NCI-H1417 (cell line): Measurements from ENCODE around the gene ZNF775.

Experiments used
- DNase-seq, 3 experiments: peaks; one replicate each; lab custom pipeline; 2025; lab: John Stamatoyannopoulos, UW

The ZNF775 gene

DNA sequence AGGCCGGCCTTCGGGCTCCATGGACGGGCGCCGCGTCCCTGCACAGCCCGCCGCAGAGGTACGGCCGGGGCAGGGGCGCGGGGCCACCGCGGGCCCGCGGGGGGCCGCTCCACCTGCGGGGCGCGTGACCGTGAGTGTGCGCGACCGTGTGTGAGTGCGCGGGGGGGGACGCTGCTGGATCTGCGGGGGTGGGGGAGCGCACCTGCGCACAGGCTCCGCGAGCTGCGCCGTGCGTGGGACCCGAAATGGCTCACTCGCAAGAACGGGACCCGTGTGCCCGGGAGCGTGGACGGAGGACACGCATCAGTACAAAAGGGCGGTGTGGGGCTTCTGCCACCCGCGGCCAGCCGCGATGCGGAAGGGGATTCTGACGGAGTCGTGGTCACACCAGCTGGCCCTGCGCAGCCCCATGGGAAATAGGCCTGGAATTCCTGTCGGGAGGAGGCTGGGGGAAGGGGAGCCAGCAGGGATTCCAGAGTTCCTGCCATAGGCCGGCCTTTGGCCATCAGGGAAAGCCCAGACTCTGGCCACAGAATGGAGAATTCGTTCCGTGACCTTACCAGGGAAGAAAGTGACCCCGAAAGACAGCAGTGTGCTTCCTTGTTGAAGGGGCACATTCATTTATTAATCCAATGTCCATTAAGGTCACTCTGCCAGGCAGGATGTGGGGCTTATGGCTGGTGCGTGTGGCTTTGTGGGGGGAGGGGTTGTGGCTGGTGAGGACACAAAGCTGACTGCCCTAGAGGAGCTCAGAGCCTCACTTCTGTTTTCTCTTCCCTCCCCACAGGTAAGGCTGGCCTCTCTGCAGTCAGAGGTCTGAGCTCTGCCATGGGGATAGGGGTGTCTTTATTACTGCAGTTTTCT is 10.0 kb upstream of the ZNF775 start:
- DNase-seq = peak; percentile 58 to 82 (median 78)

GRCh38 chr7:150369748-150370501 is 9.2 kb upstream of the ZNF775 start:
- peak in 1 of 3 experiments; percentile 50 for DNase-seq

DNA sequence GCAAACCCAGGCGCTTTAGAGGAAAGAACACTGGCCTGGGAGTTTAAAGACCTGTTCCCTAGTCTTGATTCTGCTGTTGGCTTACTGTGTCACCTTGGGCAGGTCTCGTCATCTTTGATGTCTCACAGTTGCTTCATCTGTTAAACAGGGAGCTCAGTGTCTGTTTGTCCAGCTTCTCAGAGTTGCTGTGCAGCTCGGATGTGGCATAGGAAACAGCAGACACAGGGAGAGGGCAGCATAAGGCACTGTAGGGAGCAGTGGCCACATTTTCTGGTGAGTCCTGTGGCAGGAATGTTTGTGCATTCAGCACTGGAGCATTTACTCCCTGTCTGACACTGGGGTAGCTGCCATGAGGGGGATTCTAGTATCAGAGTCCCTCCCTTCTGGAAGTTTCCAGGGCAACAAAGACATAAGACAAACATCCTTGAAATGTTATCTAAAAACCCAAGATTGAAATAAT is 8.5 kb upstream of the ZNF775 start:
- no peak for DNase-seq

DNA sequence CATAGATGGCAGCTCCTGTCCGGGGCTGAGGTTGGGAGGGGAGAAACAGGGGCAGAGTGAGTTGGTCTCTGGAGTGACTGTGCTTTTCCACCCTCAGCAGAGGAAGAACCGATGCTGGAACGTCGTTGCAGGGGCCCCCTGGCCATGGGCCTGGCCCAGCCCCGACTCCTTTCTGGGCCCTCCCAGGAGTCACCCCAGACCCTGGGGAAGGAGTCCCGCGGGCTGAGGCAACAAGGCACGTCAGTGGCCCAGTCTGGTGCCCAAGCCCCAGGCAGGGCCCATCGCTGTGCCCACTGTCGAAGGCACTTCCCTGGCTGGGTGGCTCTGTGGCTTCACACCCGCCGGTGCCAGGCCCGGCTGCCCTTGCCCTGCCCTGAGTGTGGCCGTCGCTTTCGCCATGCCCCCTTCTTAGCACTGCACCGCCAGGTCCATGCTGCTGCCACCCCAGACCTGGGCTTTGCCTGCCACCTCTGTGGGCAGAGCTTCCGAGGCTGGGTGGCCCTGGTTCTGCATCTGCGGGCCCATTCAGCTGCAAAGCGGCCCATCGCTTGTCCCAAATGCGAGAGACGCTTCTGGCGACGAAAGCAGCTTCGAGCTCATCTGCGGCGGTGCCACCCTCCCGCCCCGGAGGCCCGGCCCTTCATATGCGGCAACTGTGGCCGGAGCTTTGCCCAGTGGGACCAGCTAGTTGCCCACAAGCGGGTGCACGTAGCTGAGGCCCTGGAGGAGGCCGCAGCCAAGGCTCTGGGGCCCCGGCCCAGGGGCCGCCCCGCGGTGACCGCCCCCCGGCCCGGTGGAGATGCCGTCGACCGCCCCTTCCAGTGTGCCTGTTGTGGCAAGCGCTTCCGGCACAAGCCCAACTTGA is 7.8 kb upstream of the ZNF775 start:
- no peak for DNase-seq

DNA sequence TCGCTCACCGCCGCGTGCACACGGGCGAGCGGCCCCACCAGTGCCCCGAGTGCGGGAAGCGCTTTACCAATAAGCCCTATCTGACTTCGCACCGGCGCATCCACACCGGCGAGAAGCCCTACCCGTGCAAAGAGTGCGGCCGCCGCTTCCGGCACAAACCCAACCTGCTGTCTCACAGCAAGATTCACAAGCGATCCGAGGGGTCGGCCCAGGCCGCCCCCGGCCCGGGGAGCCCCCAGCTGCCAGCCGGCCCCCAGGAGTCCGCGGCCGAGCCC is 7.2 kb upstream of the ZNF775 start:
- DNase-seq = no peak

DNA sequence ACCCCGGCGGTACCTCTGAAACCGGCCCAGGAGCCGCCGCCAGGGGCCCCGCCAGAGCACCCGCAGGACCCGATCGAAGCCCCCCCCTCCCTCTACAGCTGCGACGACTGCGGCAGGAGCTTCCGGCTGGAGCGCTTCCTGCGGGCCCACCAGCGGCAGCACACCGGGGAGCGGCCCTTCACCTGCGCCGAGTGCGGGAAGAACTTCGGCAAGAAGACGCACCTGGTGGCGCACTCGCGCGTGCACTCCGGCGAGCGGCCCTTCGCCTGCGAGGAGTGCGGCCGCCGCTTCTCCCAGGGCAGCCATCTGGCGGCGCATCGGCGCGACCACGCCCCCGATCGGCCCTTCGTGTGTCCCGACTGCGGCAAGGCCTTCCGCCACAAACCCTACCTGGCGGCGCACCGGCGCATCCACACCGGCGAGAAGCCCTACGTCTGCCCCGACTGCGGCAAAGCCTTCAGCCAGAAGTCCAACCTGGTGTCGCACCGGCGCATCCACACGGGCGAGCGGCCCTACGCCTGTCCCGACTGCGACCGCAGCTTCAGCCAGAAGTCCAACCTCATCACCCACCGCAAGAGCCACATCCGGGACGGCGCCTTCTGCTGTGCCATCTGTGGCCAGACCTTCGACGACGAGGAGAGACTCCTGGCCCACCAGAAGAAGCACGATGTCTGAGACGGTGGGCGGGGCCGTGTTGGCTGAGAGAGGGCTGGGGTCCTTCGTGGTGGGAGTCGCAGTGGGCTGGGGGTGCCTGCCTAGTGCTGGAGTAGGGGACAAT is 6.7 kb upstream of the ZNF775 start:
- no peak for DNase-seq

- no peak for DNase-seq
Observed at GRCh38 chr7:150373049-150373801, 5.9 kb upstream of the ZNF775 start.

GRCh38 chr7:150374026-150374425 is 5.1 kb upstream of the ZNF775 start:
- DNase-seq = no peak

DNA sequence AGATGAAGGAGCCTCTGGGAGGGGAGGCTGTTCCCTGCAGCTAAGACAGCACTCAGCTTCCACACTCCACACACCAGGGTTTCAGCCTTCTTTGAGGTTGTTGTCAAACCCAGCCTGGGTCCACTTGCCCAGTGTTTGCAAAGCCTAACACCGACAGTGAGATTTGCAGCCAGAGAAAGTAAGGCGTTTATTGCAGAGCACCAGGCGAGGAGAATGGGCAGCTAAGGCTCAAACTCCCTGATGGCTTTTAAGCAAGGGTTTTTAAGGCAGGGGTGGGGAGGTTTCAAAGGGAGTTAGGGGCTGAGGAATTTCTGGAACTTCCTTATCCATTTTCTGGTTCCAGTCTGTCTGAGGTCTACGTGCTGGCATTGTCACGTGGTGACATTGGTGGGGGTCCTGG is 4.7 kb upstream of the ZNF775 start:
- DNase-seq = no peak

GRCh38 chr7:150375662-150376521 is 3.2 kb upstream of the ZNF775 start:
- DNase-seq = peak in 1 of 3 experiments; percentile 47

- DNase-seq = no peak
Observed at GRCh38 chr7:150376560-150376959, 2.6 kb upstream of the ZNF775 start.

GRCh38 chr7:150377196-150377595 is 1.9 kb upstream of the ZNF775 start:
- no peak for DNase-seq

GRCh38 chr7:150377635-150378034 is 1.5 kb upstream of the ZNF775 start:
- DNase-seq = peak in 1 of 3 experiments; percentile 63

DNA sequence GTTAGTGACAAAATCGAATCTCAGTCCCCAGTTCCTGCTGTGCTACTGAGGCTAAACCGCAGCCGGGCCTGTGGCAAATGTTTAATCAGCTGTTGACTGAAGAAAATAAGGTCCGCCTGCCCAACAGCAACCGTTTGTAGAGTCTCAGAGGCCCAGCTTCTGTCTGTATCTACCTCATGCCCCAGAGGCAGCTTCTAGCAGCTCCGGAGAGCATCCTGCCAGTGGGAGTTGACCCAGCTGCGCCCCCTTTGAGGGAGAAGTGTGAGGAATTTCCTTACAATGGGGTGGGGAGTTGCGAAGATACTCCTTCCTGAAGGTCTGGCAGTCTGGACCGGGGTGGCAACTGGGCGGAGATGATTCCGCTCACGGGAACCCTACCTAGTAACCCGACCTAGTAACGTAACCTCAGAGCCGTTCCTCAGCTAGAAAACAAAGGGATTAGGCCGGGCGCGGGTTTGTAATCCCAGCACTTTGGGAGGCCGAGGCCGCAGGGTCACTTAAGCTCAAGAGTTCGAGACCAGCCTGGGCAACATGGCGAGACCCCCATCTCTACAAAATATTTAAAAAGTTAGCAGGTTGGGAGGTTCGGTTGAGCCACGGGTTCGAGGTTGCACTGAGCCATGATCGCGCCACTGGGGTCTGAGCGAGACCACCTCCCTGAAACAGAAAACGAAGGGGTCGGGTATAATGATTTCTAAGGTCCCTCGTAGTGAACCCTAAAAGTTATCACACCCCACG is 846 bp upstream of the ZNF775 start:
- peak; percentile 71 to 94 (median 84) for DNase-seq

DNA sequence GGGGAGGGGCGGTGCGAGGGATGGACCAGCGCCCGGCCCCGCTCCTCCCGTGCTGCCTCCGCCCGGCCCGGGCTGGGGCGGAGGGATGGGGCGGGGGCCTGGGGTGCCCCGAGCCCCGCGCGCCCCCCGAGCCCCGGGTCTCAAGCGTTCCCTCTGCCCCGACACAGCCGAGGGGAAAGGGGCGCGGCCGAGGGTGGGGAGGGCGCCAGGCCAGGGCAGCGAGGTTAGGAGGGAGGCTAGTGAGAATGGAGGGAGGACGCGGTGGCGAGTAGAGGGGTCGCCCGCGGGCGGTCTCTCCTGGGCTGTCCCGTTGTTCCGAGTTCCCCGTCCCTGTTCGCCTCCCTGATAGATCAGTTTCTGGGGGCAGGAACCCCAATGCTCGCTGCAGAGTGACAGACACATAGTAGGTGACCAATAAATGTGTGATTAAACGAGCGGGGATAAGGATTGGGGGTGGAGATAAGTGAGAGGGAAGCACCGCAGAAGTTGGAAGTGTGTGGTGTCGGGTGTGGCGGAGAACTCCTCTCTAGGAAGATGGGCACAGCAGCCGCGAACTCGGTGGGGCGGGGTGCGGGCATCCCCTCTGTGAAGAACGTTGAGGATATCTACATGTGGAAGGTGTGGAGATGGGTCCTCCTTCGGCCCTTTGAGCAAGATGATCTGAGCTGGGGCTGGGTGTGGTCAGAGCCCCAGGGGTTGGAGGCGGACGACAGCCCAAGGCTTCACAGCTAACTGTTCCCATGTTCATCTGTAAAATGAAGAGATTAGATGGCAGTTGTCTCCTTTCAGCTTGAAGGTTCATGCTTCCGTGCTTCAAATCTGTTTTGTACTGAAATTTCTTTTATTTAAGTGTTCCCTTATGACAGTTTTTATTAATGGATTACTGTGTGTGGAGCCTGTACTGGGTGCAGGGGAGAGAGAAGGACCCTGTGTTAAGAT is 580 bp downstream of the ZNF775 start:
- DNase-seq = peak; percentile 30 to 81 (median 78)

- DNase-seq = no peak
Observed at GRCh38 chr7:150380463-150380862, 1.3 kb downstream of the ZNF775 start.

DNA sequence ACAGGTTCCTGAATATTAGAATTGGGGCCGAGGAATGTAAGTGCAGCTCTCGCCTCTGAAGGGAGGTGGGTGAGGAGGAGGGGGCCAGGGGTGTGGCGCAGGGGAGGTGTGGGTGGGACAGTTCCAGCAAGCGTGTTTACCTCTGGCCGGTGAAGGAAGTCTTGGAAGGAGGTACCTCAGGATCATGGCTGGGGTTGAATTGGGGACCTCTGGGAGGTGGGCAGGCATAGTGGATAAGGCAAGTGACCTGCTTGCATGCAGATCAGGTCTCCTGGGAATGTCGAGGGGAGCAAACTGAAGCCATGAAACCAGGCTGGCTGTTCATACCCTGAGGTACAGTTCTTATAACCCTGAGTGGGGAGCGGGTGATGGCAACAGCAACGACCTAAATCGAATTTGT is 2.0 kb downstream of the ZNF775 start:
- DNase-seq = no peak

- DNase-seq = no peak
Observed at GRCh38 chr7:150381785-150382122, 2.6 kb downstream of the ZNF775 start.
